BLaER1 (cell line): ENCODE results near the gene GABRB3.

Source experiments
- H3K27ac ChIP-seq: shearing (Covaris generic); formaldehyde crosslinking; 2 replicates; pipeline ENCODE4 v1.8.1; 2022
- H3K27me3 ChIP-seq: shearing (Covaris generic); formaldehyde crosslinking; 2 replicates; pipeline ENCODE4 v1.8.1; 2022
- H3K36me3 ChIP-seq: shearing (Covaris generic); formaldehyde crosslinking; 2 replicates; pipeline ENCODE4 v1.8.1; 2022
- H3K4me1 ChIP-seq: shearing (Covaris generic); formaldehyde crosslinking; 2 replicates; pipeline ENCODE4 v1.8.1; 2022
- H3K4me2 ChIP-seq: shearing (Covaris generic); formaldehyde crosslinking; 2 replicates; pipeline ENCODE4 v1.8.1; 2022
- H3K4me3 ChIP-seq: shearing (Covaris generic); formaldehyde crosslinking; 2 replicates; pipeline ENCODE4 v1.8.1; 2022
- H3K9ac ChIP-seq: shearing (Covaris generic); formaldehyde crosslinking; 2 replicates; pipeline ENCODE4 v1.8.1; 2022
- H3K9me3 ChIP-seq: shearing (Covaris generic); formaldehyde crosslinking; 2 replicates; pipeline ENCODE4 v1.8.1; 2022
- H4K20me1 ChIP-seq: shearing (Covaris generic); formaldehyde crosslinking; 2 replicates; pipeline ENCODE4 v1.8.1; 2022
- Cebpa-rat ChIP-seq: shearing (Covaris generic); IDR thresholded peaks from 2 replicates; pipeline ENCODE4 v1.8.1; 2022

The GABRB3 gene

GRCh38 chr15:26772154-26773066 lies at the start of gene GABRB3:
TSS of gene GABRB3 (minus strand) at chr15:26773066.
- H3K27me3 ChIP-seq = no peaks in the 10 kb centered on the region
- H3K36me3 ChIP-seq = no peaks in the 10 kb centered on the region
- no peak for TF ChIP-seq Cebpa-rat
- peaks cover 23% of the 10 kb centered on the region for H3K9me3 ChIP-seq
- no peak within 1 kb of the TSS for H3K9ac ChIP-seq
- no peak within 1 kb of the TSS for H3K4me2 ChIP-seq
- H3K27ac ChIP-seq = no peak within 1 kb of the TSS
- no peaks in the 10 kb centered on the region for H4K20me1 ChIP-seq
- H3K4me1 ChIP-seq = no peaks in the 10 kb centered on the region
- H3K4me3 ChIP-seq = 0 out of 2 replicates have a peak within 1 kb of the TSS, but pooled peaks have one; percentile 7

- no peak for TF ChIP-seq Cebpa-rat
- H3K9me3 ChIP-seq = peaks cover 16% of the 10 kb centered on the region
- H3K27ac ChIP-seq = no peak overlapping the region
- no peak overlapping the region for H3K9ac ChIP-seq
- H3K4me3 ChIP-seq = no peak overlapping the region
- no peaks in the 10 kb centered on the region for H3K36me3 ChIP-seq
- no peaks in the 10 kb centered on the region for H3K27me3 ChIP-seq
- H4K20me1 ChIP-seq = no peaks in the 10 kb centered on the region
- no peaks in the 10 kb centered on the region for H3K4me1 ChIP-seq
- H3K4me2 ChIP-seq = no peak overlapping the region
Observed at GRCh38 chr15:26807517-26808427, 34.9 kb upstream of the GABRB3 start.

- H3K9ac ChIP-seq = no peak overlapping the region
- H3K36me3 ChIP-seq = no peaks in the 10 kb centered on the region
- H3K4me3 ChIP-seq = no peak overlapping the region
- H3K4me1 ChIP-seq = no peaks in the 10 kb centered on the region
- no peak overlapping the region for H3K27ac ChIP-seq
- H3K27me3 ChIP-seq = no peaks in the 10 kb centered on the region
- H3K4me2 ChIP-seq = no peak overlapping the region
- TF ChIP-seq Cebpa-rat = no peak
- H4K20me1 ChIP-seq = no peaks in the 10 kb centered on the region
- H3K9me3 ChIP-seq = 0 out of 2 replicates have a peak, but pooled peaks cover 8% of the 10 kb centered on the region
Observed at GRCh38 chr15:26806574-26806973, 33.7 kb upstream of the GABRB3 start.

GRCh38 chr15:26806151-26806550 lies 33.3 kb upstream of the GABRB3 start:
- no peak overlapping the region for H3K4me2 ChIP-seq
- no peaks in the 10 kb centered on the region for H3K4me1 ChIP-seq
- H3K4me3 ChIP-seq = no peak overlapping the region
- H3K27ac ChIP-seq = no peak overlapping the region
- H3K9ac ChIP-seq = no peak overlapping the region
- TF ChIP-seq Cebpa-rat = no peak
- H4K20me1 ChIP-seq = no peaks in the 10 kb centered on the region
- no peaks in the 10 kb centered on the region for H3K27me3 ChIP-seq
- no peaks in the 10 kb centered on the region for H3K36me3 ChIP-seq
- 0 out of 2 replicates have a peak, but pooled peaks cover 3% of the 10 kb centered on the region for H3K9me3 ChIP-seq

- Histone ChIP-seq H3K4me3 (no peak overlapping the region), H3K9ac (no peak overlapping the region), H3K4me2 (no peak overlapping the region), H4K20me1 (no peaks in the 10 kb centered on the region), H3K4me1 (no peaks in the 10 kb centered on the region), H3K27ac (no peak overlapping the region), H3K36me3 (no peaks in the 10 kb centered on the region), H3K27me3 (no peaks in the 10 kb centered on the region), H3K9me3 (no peaks in the 10 kb centered on the region)
- TF ChIP-seq Cebpa-rat = no peak
Observed at GRCh38 chr15:26805470-26805869, 32.6 kb upstream of the GABRB3 start.

GRCh38 chr15:26804063-26804804 lies 31.4 kb upstream of the GABRB3 start:
- Histone ChIP-seq H4K20me1 (no peaks in the 10 kb centered on the region), H3K4me1 (no peaks in the 10 kb centered on the region), H3K9me3 (no peaks in the 10 kb centered on the region), H3K9ac (no peak overlapping the region), H3K4me2 (no peak overlapping the region), H3K27ac (no peak overlapping the region), H3K4me3 (no peak overlapping the region), H3K27me3 (no peaks in the 10 kb centered on the region), H3K36me3 (no peaks in the 10 kb centered on the region)
- TF ChIP-seq Cebpa-rat = no peak

GRCh38 chr15:26790118-26790517 lies 17.3 kb upstream of the GABRB3 start:
- no peaks in the 10 kb centered on the region for H3K4me1 ChIP-seq
- H3K9ac ChIP-seq = no peak overlapping the region
- TF ChIP-seq Cebpa-rat = no peak

GRCh38 chr15:26781816-26782215 lies 8.9 kb upstream of the GABRB3 start:
- Histone ChIP-seq H3K4me2 (no peak overlapping the region), H3K9me3 (no peaks in the 10 kb centered on the region), H3K9ac (no peak overlapping the region), H3K4me1 (no peaks in the 10 kb centered on the region), H3K27ac (no peak overlapping the region), H4K20me1 (no peaks in the 10 kb centered on the region), H3K27me3 (no peaks in the 10 kb centered on the region), H3K4me3 (no peak overlapping the region), H3K36me3 (no peaks in the 10 kb centered on the region)
- TF ChIP-seq Cebpa-rat = no peak

More at GRCh38 chr15:26790118-26790517, 17.3 kb upstream of the GABRB3 start:
- Histone ChIP-seq H4K20me1 (no peaks in the 10 kb centered on the region), H3K36me3 (no peaks in the 10 kb centered on the region), H3K9me3 (peaks cover 6% of the 10 kb centered on the region), H3K4me2 (no peak overlapping the region), H3K27ac (no peak overlapping the region), H3K4me3 (no peak overlapping the region), H3K27me3 (no peaks in the 10 kb centered on the region)

GRCh38 chr15:26773917-26774316 lies 1.1 kb upstream of the GABRB3 start:
- Histone ChIP-seq H3K27ac (no peak overlapping the region), H3K36me3 (no peaks in the 10 kb centered on the region), H4K20me1 (no peaks in the 10 kb centered on the region), H3K9me3 (peaks cover 23% of the 10 kb centered on the region), H3K9ac (no peak overlapping the region), H3K4me2 (no peak overlapping the region), H3K4me3 (no peak overlapping the region), H3K27me3 (no peaks in the 10 kb centered on the region), H3K4me1 (no peaks in the 10 kb centered on the region)
- TF ChIP-seq Cebpa-rat = no peak
